GM19043 (cell line): Measurements from ENCODE around the gene ZSWIM9.

Experiments used
- ATAC-seq: cut with Tn5 transposase; IDR thresholded peaks from one replicate; pipeline ENCODE4 v1.9.1; 2021; ENCODE audit warnings: low read depth; ENCODE audit not compliant: unreplicated experiment

The ZSWIM9 gene

DNA sequence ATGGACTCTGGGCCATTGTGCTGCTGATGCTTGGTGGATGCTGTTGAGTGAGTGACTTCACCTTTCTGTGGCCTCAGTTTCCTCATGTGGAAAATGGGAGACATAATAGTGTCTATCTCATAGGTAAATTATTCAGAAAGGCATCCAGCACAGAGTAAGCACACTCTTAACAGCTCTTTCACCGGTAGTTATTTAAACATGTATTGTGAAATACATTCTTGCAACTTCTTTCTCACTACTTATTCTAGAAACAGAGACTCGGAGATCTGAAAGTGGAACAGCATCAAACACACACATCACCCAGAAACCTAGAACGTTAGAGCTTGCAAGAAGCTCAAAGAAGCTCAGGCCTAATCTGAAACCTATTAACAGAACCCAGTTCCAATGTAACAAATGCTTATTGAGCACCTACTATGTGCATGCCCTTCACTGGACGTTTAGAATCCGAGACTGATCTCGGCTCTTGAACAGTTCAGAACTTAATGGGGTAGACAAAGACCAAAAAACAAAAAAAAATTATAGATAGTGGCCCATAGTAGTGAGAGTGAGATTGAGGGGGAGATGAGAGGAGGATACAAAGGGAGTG, 4.1 kb downstream of the ZSWIM9 start:
- ATAC-seq: no peak

DNA sequence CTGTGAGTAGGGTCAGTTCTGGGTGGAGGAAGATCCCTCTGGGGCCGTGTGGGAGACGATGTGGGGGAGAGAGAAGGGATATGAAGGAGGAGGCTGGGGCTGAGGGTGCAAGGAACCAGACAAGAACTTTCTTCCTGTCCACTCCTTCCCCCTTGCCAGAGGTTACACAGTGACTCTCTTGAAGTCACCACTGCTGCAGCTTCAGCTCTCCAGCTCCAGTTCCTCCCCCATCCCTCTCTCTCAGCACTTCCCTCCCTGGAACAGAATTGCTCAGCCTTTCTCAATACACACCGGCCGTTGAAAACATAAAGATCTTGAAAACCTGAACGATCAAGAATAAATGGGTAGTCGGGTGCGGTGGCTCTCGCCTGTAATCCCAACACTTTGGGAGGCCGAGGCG, 5.1 kb downstream of the ZSWIM9 start:
- no peak for ATAC-seq

- ATAC-seq: no peak
These were observed 5.7 kb downstream of the ZSWIM9 start for GRCh38 chr19:48176226-48176625.

- no peak for ATAC-seq
These were observed 11.0 kb downstream of the ZSWIM9 start for GRCh38 chr19:48181505-48181904.

DNA sequence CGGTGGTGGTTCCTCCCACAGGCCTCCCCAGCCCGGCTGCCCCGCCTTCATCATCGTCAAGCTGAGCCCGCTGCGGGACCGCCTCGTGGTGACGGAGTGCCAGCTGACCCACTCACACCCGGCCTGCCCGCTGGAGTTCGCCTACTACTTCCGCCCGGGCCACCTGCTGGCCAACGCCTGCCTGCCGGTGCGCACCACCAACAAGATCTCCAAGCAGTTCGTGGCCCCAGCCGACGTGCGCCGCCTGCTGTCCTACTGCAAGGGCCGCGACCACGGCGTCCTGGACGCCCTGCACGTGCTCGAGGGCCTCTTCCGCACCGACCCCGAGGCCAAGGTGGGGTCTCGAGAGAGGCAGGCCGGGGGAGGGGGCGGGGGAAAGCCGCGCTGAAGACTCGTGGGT, 12.0 kb downstream of the ZSWIM9 start:
- no peak for ATAC-seq

DNA sequence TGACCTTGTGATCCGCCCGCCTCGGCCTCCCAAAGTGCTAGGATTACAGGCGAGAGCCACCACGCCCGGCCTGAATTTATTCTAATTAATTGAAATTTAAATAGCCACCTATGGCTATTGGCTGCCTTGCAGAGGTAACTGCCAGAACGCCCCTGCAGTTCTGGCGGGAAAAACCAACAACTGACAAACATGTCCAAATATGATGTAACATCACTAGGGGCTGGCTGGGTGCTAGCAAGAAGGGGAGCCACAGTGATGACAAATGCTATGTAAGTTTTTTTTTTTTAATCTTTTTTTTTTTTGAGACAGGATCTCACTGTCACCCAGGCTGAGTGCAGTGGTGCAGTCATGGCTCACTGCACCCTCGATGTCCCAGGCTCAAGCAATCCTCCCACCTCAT, 12.9 kb downstream of the ZSWIM9 start:
- ATAC-seq: no peak

GRCh38 chr19:48186015-48186414, 15.5 kb downstream of the ZSWIM9 start:
- peak; percentile 67 for ATAC-seq

DNA sequence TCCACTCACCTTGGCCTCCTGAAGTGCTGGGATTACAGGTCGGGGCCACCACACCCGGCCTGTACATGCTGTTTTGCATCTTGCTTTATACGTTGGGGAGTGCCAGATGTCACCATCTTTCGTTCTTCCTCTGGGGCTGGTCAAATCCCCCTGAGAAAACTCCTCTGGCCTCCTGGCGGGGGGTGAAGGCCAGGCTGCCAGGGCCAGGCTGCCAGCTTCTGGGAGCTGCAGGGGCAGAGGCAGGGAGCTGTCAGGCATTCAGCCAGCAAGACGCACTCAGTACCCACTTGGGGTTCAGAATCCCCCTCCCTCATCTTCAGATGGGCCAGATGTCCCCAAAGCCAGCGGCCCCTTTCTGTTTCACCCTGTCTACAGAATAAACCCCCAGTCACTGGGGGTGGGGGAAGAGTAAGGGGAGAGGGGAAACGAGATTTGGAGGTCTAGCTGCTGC, 16.1 kb downstream of the ZSWIM9 start:
- ATAC-seq: peak; percentile 35

- ATAC-seq: no peak
These were observed 19.9 kb downstream of the ZSWIM9 start for GRCh38 chr19:48190288-48190884.

- no peak for ATAC-seq
These were observed 20.4 kb downstream of the ZSWIM9 start for GRCh38 chr19:48190885-48191284.

GRCh38 chr19:48192750-48193149, 22.3 kb downstream of the ZSWIM9 start:
- no peak for ATAC-seq

GRCh38 chr19:48194041-48194843, 23.8 kb downstream of the ZSWIM9 start:
- ATAC-seq: no peak

DNA sequence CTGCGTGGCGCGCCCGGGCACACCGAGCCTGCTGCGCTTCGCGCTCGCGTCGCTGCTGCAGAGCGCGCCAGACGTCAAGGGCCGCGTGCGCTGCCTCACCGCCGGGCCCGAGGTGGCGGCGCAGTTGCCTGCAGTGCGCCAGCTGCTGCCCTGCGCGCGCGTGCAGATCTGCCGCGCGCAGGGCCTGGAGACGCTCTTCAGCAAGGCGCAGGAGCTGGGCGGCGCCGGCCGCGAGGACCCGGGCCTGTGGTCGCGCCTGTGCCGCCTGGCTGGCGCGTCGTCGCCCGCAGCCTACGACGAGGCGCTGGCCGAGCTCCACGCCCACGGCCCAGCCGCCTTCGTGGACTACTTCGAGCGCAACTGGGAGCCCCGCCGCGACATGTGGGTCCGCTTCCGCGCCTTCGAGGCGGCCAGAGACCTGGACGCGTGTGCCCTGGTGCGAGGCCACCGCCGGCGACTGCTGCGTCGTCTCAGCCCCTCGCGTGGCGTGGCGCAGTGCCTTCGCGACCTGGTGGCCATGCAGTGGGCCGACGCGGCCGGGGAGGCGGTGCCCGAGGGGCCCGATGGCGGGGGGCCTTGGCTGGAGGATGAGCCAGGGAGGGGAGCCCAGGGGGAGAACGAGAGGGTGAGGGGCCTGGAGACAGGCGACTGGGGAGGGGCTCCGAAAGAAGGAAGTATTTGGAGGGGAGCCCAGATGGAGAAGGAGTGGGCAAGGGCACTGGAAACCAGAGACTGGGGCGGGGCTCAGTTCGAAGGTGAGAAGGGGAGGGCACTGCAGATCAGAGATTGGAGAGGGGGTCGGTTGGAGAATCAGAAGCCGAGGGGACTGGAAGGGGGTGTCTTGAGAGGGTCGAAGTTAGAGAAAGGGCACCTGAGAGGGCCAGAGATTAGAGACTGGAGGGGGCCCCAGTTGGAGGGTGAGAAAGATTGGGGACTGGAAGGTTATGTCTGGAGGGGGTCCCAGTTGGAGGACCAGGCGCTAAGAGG, 24.7 kb downstream of the ZSWIM9 start:
- ATAC-seq: no peak

DNA sequence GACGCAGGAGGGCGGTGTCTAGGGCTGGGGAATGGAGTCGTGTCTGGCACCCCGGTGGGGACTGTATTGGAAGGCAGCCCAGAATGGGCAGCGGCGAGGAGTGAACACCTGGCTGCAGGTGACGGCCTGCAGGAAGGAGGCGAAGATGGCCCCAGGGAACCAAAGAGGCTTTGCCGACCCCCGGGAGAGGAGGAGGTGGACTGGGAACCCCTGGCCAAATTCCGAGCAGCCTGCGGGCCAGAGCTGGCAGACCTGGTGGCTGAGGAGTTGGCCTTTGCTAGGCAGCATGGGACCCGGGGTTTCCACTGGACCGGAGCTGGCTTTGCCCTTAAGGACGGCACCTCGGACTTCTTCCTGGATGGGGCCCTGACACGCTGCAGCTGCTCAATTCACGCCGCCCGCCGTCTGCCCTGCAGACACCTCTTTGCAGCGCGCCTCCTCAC, 25.9 kb downstream of the ZSWIM9 start:
- no peak for ATAC-seq

- no peak for ATAC-seq
These were observed 26.6 kb downstream of the ZSWIM9 start for GRCh38 chr19:48196933-48197665.

DNA sequence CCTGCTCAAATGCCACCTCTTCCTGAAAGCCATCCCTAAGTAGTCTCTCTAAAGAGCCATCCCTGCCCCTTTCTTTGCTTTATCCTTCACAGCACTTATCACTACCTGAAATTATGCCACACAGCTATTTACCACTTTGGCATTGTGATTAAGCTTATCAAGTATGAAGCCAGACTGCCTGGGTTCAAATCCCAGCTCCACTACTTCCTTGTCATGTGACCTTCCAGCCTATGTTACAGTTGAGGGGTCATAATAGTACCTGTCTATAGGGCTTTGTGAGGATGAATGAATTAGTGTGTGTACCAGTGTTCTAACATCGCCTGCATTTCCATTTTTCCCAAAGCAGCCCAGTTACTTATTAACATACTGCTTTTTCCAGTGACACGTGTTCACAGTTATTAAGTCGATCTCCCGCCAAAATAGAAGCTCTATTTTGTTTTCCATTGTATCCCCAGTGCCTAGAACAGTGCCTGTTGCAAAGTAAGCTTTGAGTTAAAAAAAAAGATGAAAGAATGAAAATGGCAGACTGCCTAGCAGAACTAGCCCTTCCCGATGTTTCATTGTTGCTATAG, 32.8 kb downstream of the ZSWIM9 start:
- no peak for ATAC-seq

- peak; percentile 82 for ATAC-seq
These were observed 33.5 kb downstream of the ZSWIM9 start for GRCh38 chr19:48203794-48204628.

DNA sequence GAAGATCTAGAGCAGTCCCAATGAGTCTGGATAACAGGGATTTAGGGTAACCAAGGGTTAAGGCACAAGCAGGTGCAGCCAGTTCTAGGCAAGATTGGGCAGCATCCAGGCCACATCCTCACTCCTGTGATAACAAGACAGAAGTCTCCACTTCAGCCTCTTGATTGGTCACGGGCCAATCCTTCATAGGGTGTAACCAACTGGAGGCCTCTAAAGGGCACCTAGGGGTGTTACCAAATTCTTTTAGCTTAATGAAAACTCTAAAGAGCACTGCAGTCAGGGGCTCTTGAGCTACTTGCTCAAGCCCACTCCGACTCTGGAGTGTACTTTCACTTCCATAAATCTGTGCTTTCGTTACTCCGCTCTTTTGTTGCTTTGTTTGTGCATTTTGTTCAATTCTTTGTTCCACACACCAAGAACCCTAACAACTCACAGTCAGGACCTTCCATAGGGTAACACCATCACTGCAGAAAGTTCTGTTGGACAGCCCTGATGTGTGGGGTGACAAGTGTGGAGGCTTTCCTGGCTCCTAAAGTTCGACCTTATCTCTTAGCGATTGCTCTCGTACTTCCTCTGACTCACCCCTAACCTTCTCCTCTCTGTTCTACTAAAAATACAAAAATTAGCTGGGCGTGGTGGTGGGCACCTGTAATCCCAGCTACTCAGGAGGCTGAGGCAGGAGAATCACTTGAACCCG, 36.1 kb downstream of the ZSWIM9 start:
- no peak for ATAC-seq
